Left ventricle myocardium inferior (tissue), 1 donor: ENCODE measurements around the gene PAFAH1B2. TPM values are rescaled to one million over a fixed set of nuclear protein-coding genes. Genes with fewer than 3 reads are reported as not detected.
"Not testable (repeated sequence)": the region's sequence is repeated elsewhere in the genome, so short reads cannot be mapped to it uniquely, and the experiment has no call there.

ENCODE experiments used
- DNase-seq: peaks from one replicate; pipeline ENCODE4 v3.0.0-alpha.2; 2020
- H3K27ac ChIP-seq: fragments of 200-600 bp; replicated peaks from 2 replicates; pipeline ENCODE4 v1.8.0; 2021
- H3K27me3 ChIP-seq: fragments of 200-600 bp; 2 replicates; pipeline ENCODE4 v1.8.0; 2021; ENCODE audit warnings: low read depth
- H3K36me3 ChIP-seq: fragments of 200-600 bp; 2 replicates; pipeline ENCODE4 v1.8.0; 2021
- H3K4me1 ChIP-seq: fragments of 200-600 bp; 2 replicates; pipeline ENCODE4 v1.8.0; 2021
- H3K4me3 ChIP-seq: fragments of 200-600 bp; 2 replicates; pipeline ENCODE4 v1.8.0; 2021; ENCODE audit warnings: mild to moderate bottlenecking, moderate library complexity
- H3K9me3 ChIP-seq: fragments of 200-600 bp; replicated peaks from 2 replicates; pipeline ENCODE4 v1.8.0; 2021
- intact Hi-C: fragments of 100-400 bp; cut with micrococcal nuclease; formaldehyde crosslinking; loops from one replicate; pipeline ENCODE4 v1.11.0; 2022
- total RNA-seq: library from RNA; stranded (reverse); fragmentation: NEBNext Ultra II Directional; extraction: Animal tissue kit (Norgen Biotek cat#: 25700); gene quantifications from one replicate; pipeline ENCODE4 v1.2.1, GENCODE V29; 2021
- TF ChIP-seq, protein P1 (sequence below): fragments of 200-600 bp; IDR thresholded peaks from 2 replicates; pipeline ENCODE4 v1.8.0; 2021; ENCODE audit warnings: antibody characterized with exemption, mild to moderate bottlenecking, borderline replicate concordance
- donor health status: DM: no; HTN: yes; CAD: no; lungs with severe emphysema.

PAFAH1B2 gene
- total RNA-seq, 1 donor from 2014 or later: 51.5 TPM

DNA sequence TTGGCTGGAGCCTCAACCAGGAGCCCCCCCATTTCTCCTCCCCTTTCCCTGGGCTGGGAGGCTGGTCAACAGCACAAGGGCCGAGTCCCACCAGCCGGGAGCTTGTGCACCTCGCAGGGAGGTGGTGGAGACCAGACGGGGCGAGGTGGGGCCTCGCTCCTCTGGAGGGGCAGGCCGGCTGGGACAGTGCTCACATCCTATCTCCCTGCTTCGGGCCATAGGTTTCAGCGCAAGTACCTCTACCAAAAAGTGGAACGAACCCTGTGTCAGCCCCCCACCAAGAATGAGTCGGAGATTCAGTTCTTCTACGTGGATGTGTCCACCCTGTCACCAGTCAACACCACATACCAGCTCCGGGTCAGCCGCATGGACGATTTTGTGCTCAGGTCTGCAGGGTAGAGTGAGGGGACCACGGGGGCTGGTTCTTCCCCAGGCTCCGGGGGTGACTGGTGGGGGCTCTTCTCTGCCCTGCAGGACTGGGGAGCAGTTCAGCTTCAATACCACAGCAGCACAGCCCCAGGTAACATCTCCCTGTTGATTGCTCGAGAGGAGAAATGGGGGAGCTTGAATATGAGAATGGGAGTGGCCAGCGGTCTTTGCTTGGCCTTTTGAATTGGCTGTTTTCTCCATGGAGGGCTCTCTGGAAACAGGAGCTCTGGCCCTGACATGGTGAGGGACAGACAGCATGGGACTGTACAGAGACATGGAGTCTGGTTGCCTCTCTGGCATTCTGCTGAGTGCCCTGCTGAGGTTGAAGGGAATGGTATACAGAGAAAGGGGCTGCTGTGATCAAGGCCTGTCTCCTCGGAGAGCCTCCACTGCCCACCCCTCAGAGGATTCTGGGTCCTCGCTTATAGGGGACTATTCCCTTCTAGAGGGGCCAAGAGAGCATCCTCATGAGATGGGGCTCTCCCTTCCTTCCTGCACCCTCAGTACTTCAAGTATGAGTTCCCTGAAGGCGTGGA lies 37.8 kb downstream of the PAFAH1B2 start:
- no peak for DNase-seq
- H3K4me1 ChIP-seq: peaks cover 42% of the 10 kb centered on the region
- no peaks in the 10 kb centered on the region for H3K9me3 ChIP-seq
- no peak overlapping the region for H3K27ac ChIP-seq
- TF ChIP-seq, protein P1, sequence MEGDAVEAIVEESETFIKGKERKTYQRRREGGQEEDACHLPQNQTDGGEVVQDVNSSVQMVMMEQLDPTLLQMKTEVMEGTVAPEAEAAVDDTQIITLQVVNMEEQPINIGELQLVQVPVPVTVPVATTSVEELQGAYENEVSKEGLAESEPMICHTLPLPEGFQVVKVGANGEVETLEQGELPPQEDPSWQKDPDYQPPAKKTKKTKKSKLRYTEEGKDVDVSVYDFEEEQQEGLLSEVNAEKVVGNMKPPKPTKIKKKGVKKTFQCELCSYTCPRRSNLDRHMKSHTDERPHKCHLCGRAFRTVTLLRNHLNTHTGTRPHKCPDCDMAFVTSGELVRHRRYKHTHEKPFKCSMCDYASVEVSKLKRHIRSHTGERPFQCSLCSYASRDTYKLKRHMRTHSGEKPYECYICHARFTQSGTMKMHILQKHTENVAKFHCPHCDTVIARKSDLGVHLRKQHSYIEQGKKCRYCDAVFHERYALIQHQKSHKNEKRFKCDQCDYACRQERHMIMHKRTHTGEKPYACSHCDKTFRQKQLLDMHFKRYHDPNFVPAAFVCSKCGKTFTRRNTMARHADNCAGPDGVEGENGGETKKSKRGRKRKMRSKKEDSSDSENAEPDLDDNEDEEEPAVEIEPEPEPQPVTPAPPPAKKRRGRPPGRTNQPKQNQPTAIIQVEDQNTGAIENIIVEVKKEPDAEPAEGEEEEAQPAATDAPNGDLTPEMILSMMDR: no peak
- H3K27me3 ChIP-seq: no peaks in the 10 kb centered on the region
- intact Hi-C loops: no loop called here
- H3K36me3 ChIP-seq: peaks cover 43% of the 10 kb centered on the region
- H3K4me3 ChIP-seq: no peak overlapping the region

DNA sequence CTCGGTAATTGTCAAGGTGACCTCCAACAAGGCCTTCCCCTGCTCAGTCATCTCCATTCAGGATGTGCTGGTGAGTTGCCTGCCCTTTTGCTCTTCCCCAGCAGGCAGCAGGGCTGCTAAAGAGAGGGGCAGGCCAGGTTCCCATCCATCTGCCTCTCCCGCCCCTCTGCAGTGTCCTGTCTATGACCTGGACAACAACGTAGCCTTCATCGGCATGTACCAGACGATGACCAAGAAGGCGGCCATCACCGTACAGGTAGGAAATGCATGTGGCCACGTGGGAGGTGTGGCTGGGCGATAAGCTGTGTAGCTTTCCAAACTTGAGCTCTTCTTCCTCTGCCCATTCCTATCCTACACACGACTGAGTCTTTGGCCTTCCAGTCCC lies 38.5 kb downstream of the PAFAH1B2 start:
- Histone ChIP-seq H3K27me3 (no peaks in the 10 kb centered on the region), H3K4me1 (peaks cover 41% of the 10 kb centered on the region), H3K9me3 (no peaks in the 10 kb centered on the region), H3K4me3 (no peak overlapping the region), H3K36me3 (peaks cover 47% of the 10 kb centered on the region), H3K27ac (no peak overlapping the region)
- no peak for DNase-seq
- TF ChIP-seq, protein P1: no peak
- intact Hi-C loops: no loop called here

DNA sequence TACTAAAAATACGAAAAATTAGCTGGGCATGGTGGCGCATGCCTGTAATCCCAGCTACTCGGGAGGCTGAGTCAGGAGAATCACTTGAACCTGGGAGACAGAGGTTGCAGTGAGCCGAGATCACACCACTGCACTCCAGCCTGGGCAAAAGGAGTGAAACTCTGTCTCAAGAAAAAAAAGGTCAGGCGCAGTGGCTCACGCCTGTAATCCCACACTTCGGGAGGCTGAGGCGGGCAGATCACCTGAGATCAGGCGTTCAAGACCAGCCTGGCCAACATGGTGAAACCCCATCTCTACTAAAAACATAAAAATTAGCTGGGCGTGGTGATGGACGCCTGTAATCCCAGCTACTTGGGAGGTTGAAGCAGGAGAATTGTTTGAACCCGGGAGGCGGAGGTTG lies 39.1 kb downstream of the PAFAH1B2 start:
- H3K27me3 ChIP-seq, DNase-seq, H3K27ac ChIP-seq, intact Hi-C loops, H3K9me3 ChIP-seq, H3K4me3 ChIP-seq: not testable (repeated sequence)
- H3K36me3 ChIP-seq: peaks cover 54% of the 10 kb centered on the region
- peaks cover 34% of the 10 kb centered on the region for H3K4me1 ChIP-seq

DNA sequence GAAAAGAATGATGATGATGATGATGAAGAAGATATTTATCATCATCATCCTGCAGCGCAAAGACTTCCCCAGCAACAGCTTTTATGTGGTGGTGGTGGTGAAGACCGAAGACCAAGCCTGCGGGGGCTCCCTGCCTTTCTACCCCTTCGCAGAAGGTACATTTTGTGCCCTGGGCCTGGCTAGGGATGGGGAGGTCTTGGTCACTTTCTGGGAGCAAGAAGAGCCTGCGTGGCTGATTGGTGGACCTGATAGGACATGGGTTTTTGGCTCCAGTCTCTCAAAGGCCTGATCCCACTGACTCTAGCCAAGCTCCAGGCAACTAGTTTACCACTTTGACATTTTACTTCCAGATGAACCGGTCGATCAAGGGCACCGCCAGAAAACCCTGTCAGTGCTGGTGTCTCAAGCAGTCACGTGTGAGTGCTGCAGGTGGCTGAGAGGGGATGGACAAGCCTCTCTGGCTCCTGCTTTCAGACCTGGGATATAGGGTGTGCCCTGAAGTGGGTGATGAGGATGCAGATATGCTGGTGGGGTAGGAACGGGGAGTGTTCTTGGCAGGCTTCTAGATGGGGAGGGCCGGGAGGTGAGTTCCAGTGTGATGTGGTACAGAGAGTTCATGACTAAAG lies 39.8 kb downstream of the PAFAH1B2 start:
- Histone ChIP-seq H3K36me3 (peaks cover 60% of the 10 kb centered on the region), H3K27me3 (no peaks in the 10 kb centered on the region), H3K27ac (no peak overlapping the region), H3K9me3 (no peaks in the 10 kb centered on the region), H3K4me3 (no peak overlapping the region), H3K4me1 (peaks cover 29% of the 10 kb centered on the region)
- TF ChIP-seq, protein P1: no peak
- DNase-seq: no peak
- intact Hi-C loops: no loop called here

DNA sequence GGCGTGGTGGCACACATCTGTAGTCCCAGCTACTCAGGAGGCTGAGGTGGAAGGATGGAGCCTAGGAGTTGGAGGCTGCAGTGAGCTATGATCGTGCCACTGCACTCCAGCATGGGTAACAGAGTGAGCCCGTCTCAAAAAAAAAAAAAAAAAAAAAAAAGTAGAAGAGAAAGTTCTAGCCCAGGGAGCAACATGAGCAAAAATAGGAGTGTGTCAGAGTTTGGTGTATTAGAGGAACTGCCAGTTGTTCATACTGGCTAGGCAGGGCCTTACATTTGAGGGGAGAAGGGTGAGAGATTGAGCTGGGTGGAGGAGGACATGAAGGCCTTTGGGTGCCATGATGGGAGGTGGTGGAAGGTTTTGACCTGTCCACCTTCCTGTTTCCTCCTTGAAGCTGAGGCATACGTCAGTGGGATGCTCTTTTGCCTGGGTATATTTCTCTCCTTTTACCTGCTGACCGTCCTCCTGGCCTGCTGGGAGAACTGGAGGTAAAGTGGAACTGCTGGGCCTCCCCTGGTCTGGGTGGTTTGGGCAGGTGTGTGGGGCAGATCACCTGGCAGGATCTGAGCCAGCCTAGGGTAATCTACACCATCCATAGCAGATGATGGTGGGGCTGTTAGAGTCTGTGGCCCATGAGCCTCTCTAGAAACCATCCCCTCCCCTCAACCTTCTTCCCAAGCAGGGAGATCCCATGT lies 41.8 kb downstream of the PAFAH1B2 start:
- H3K27ac ChIP-seq: peak overlapping the region; percentile 33
- H3K36me3 ChIP-seq: peaks cover 81% of the 10 kb centered on the region
- no peaks in the 10 kb centered on the region for H3K27me3 ChIP-seq
- H3K9me3 ChIP-seq: no peaks in the 10 kb centered on the region
- TF ChIP-seq, protein P1: no peak
- DNase-seq: peak; percentile 5
- H3K4me1 ChIP-seq: peaks cover 9% of the 10 kb centered on the region
- intact Hi-C loops: no loop called here
- H3K4me3 ChIP-seq: no peak overlapping the region

DNA sequence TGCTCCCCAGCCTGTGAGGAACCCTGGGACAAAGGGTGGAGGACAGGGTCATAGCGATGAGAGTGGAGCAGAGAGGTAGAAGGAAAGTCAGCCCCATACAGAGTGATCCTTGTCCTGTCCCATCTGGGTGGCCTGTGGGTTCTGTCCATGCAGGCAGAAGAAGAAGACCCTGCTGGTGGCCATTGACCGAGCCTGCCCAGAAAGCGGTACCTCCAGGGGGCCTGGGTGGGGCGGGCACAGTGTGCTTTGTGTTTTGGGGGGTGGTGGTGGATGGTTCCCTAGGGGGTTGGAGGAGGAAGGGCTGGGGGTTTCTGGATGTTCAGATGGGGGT lies 42.3 kb downstream of the PAFAH1B2 start:
- H3K9me3 ChIP-seq: no peaks in the 10 kb centered on the region
- no peak for DNase-seq

More for the DNA sequence above, 42.3 kb downstream of the PAFAH1B2 start:
- Histone ChIP-seq H3K27me3 (no peaks in the 10 kb centered on the region), H3K4me1 (peaks cover 3% of the 10 kb centered on the region), H3K27ac (peak overlapping the region; percentile 33), H3K36me3 (peaks cover 84% of the 10 kb centered on the region), H3K4me3 (no peak overlapping the region)
- TF ChIP-seq, protein P1: no peak
- intact Hi-C loops: no loop called here
